Left lung (tissue), 10 donors: ENCODE measurements around the gene ZNF526. TPM values are rescaled to one million over a fixed set of nuclear protein-coding genes. Genes with fewer than 3 reads are reported as not detected.
A peak's percentile ranks its signal among the peaks of the same experiment; 100 is the strongest.

Experiments
- ATAC-seq: fragments of 200-7000 bp; cut with Tn5 transposase; one replicate; pipeline ENCODE4 v1.9.1; 2020; ENCODE audit warnings: moderate library complexity
- DNase-seq, 4 donors: peaks; one replicate each; pipeline ENCODE4 v3.0.0-alpha.2; 2013 to 2020
- H3K27ac ChIP-seq, 2 donors: fragments of 200-600 bp; sonication (generic) in 1 of 2; one replicate each; pipeline versions ENCODE4 v1.5.0 to v1.8.0; 2020 to 2021
- H3K27me3 ChIP-seq, 2 donors: fragments of 200-600 bp; sonication (generic) in 1 of 2; one replicate each; pipeline versions ENCODE4 v1.5.0 to v1.8.0; 2020 to 2021
- H3K36me3 ChIP-seq, 2 donors: fragments of 200-600 bp; sonication (generic) in 1 of 2; one replicate each; pipeline versions ENCODE4 v1.5.0 to v1.8.0; 2020 to 2021
- H3K4me1 ChIP-seq, 2 donors: fragments of 200-600 bp; one replicate each; pipeline ENCODE4 v1.8.0; 2021
- H3K4me3 ChIP-seq, 2 donors: fragments of 200-600 bp; sonication (generic) in 1 of 2; one replicate each; pipeline versions ENCODE4 v1.5.0 to v1.8.0; 2020 to 2021; ENCODE audit warnings: mild to moderate bottlenecking in 1 of 2
- H3K9me3 ChIP-seq, 2 donors: fragments of 200-600 bp; sonication (generic) in 1 of 2; one replicate each; pipeline versions ENCODE4 v1.5.0 to v1.8.0; 2020 to 2021
- CTCF ChIP-seq, 2 donors: fragments of 200-600 bp; sonication (generic) in 1 of 2; IDR thresholded peaks; one replicate each; pipeline versions ENCODE4 v1.5.0 to v1.8.0; 2021; ENCODE audit warnings: antibody characterized with exemption in 2 of 2
- intact Hi-C, 2 donors: fragments of 100-400 bp; cut with DNase I; formaldehyde crosslinking; loops; one replicate each; pipeline versions ENCODE4 v1.11.2 to v1.14.2; 2022
- polyA plus RNA-seq, 6 donors: library from polyadenylated mRNA; unstranded; fragments of 120-200 nt; gene quantifications; one replicate each; pipeline ENCODE4 v1.2.1, GENCODE V29; 2013; ENCODE audit not compliant: insufficient read length in 6 of 6
- total RNA-seq, 2 donors: library from RNA; stranded (reverse); fragmentation: NEBNext Ultra II Directional; extraction: Animal tissue kit (Norgen Biotek cat#: 25700); gene quantifications; one replicate each; pipeline ENCODE4 v1.2.1, GENCODE V29; 2021
- donor health status: DM: no; HTN: yes; CAD: no.
- donor health status: DM: no; HTN: no; CAD: no.

ZNF526 gene
- total and polyA plus RNA-seq, 8 donors, result 8.1 to 12.7 (median 9.1) TPM

- intact Hi-C loops, result loop anchor here in 1 of 2 donors (10.0 kb wide), 1 partner anchor 54 kb away; the partner anchor contains the start of gene POU2F2
- Histone ChIP-seq H3K36me3 (no peaks in the 10 kb centered on the region), H3K27me3 (no peaks in the 10 kb centered on the region), H3K9me3 (peaks cover 0 to 3% of the 10 kb centered on the region in 2 donors), H3K4me1 (peaks cover 6 to 45% of the 10 kb centered on the region in 2 donors), H3K27ac (no peak overlapping the region), H3K4me3 (no peak overlapping the region)
- TF ChIP-seq CTCF (IDR thresholded peaks at IDR 0.05), result no peak
- ATAC-seq (no peak), DNase-seq (no peak)
Measured at GRCh38 chr19:42188665-42189064, 31.4 kb upstream of the ZNF526 start.

DNA sequence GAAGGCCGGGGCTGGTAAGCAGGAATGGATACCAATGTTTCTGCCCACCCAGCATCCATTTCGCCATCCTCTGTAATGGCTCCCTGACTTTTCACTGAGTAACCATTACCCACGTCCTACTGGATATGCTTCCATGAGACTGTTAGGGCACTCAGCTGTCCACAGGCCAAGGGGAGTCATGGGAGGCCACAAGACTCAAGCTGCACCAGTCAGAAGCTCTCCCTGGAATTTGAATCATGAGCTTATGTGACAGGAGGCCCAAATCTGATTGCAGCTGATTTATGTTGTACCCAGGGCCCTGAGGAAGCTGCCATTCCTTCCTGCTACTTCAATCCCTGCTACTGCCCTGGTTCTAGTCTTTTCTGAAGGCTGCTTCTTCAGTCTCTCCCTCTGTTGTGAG lies 31.0 kb upstream of the ZNF526 start:
- intact Hi-C loops, result loop anchor here in 1 of 2 donors (10.0 kb wide), 1 partner anchor 54 kb away; the partner anchor contains the start of gene POU2F2
- Histone ChIP-seq H3K4me1 (peaks cover 6 to 42% of the 10 kb centered on the region in 2 donors), H3K27ac (no peak overlapping the region), H3K27me3 (no peaks in the 10 kb centered on the region), H3K9me3 (peaks cover 0 to 3% of the 10 kb centered on the region in 2 donors), H3K4me3 (no peak overlapping the region), H3K36me3 (no peaks in the 10 kb centered on the region)
- no peak for DNase-seq
- no peak for TF ChIP-seq CTCF (IDR thresholded peaks at IDR 0.05)
- no peak for ATAC-seq

DNA sequence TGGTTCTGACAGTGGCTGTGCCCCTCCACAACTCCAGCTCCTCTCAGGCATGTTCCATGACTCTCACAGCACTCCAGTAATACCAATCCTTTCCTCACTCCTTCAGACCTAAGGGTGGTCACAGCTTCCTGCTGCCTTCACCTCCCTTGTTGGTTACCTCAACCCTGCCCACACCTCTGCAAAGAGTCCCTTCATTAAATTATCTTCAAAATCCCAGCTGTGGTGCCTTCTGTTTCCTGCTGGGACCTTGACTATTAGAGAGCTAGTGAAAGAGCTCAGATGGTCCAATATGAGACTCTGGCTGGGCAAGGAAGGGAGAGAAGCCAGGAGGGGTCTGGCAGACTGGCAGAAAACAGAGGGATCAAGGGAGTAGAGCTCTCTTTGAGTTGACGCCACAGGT lies 28.8 kb upstream of the ZNF526 start:
- Histone ChIP-seq H3K27ac (peak overlapping the region in 1 of 2 donors; percentile 48), H3K4me1 (peaks cover 0 to 33% of the 10 kb centered on the region in 2 donors), H3K4me3 (no peak overlapping the region), H3K36me3 (peaks cover 0 to 4% of the 10 kb centered on the region in 2 donors), H3K9me3 (peaks cover 0 to 3% of the 10 kb centered on the region in 2 donors), H3K27me3 (no peaks in the 10 kb centered on the region)
- DNase-seq (no peak), ATAC-seq (no peak)
- intact Hi-C loops, result no loop called here
- no peak for TF ChIP-seq CTCF (IDR thresholded peaks at IDR 0.05)

DNA sequence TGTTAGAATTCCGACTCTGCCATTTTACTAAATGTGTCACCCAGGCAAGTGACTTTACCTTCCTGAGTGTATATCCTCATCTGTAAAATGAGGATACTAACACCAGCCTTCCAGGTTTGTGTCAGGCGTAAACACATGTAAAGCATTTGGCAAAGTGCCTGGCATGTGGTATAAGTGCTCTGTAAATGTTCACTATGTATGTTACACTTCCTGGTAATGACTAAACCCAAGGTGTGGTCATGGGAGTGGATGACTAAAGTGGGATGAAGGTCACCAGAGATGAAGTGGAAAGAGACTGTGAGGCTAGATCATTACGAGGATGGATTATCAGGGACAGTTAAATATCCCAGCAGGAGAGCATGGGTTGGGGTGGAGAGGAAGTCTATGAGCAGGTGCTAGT lies 28.3 kb upstream of the ZNF526 start:
- peak overlapping the region in 1 of 2 donors; percentile 48 for H3K27ac ChIP-seq
- ATAC-seq, result peak; percentile 82
- no peak for TF ChIP-seq CTCF (IDR thresholded peaks at IDR 0.05)

GRCh38 chr19:42193294-42193693 lies 26.8 kb upstream of the ZNF526 start:
- peaks cover 0 to 23% of the 10 kb centered on the region in 2 donors for H3K36me3 ChIP-seq
- no peak overlapping the region for H3K4me3 ChIP-seq
- H3K4me1 ChIP-seq, result peaks cover 0 to 50% of the 10 kb centered on the region in 2 donors
- no peak overlapping the region for H3K27ac ChIP-seq
- intact Hi-C loops, result no loop called here
- TF ChIP-seq CTCF (IDR thresholded peaks at IDR 0.05), result no peak
- H3K9me3 ChIP-seq, result peaks cover 0 to 3% of the 10 kb centered on the region in 2 donors
- H3K27me3 ChIP-seq, result no peaks in the 10 kb centered on the region
- ATAC-seq, result no peak
- DNase-seq, result no peak

More for the DNA sequence above, 28.3 kb upstream of the ZNF526 start:
- Histone ChIP-seq H3K36me3 (peaks cover 0 to 9% of the 10 kb centered on the region in 2 donors), H3K4me1 (peaks cover 0 to 35% of the 10 kb centered on the region in 2 donors), H3K4me3 (no peak overlapping the region), H3K9me3 (peaks cover 0 to 3% of the 10 kb centered on the region in 2 donors), H3K27me3 (no peaks in the 10 kb centered on the region)
- peak in 1 of 4 donors; percentile 41 for DNase-seq
- intact Hi-C loops, result no loop called here
